ENCODE results near the gene PLEKHJ1.

PLEKHJ1 gene

GRCh38 chr19:2216361-2217225 lies 19.5 kb downstream of the PLEKHJ1 start:
- TF ChIP-seq CTCF (IDR thresholded peaks at IDR 0.05; ENCODE audit: low read depth, low read length), result no peak
- H3K4me3 ChIP-seq (replicated peaks in 1 of 2; ENCODE audit: low read depth in 2 of 2, low read length in 2 of 2), result no peak overlapping the region
- DNase-seq (ENCODE audit: low read depth in 2 of 2), result no peak

- no peak for TF ChIP-seq CTCF (IDR thresholded peaks at IDR 0.05; ENCODE audit: low read depth, low read length)
- no peak for DNase-seq (ENCODE audit: low read depth in 2 of 2)
- H3K4me3 ChIP-seq (replicated peaks in 1 of 2; ENCODE audit: low read depth in 2 of 2, low read length in 2 of 2), result no peak overlapping the region
Measured at GRCh38 chr19:2215281-2215751, 20.8 kb downstream of the PLEKHJ1 start.

DNA sequence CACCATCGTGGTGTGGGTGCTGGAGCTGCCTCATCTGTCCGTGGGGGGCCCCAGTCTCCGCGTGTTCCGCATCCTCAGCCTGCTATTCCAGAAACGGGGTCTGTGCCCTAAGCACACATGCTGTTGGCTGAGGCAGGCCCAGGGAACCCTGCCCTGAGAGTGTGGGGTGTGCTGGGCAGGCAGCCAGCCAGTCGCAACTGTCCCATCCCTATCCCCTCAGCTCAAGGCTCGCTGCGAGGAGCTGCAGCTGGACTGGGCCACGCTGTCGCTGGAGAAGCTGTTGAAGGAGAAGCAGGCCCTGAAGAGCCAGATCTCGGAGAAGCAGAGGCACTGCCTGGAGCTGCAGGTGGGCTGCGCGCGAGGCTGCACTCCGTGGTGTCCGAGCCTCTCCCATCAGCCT lies 21.9 kb downstream of the PLEKHJ1 start:
- DNase-seq (ENCODE audit: low read depth in 2 of 2), result no peak
- TF ChIP-seq CTCF (IDR thresholded peaks at IDR 0.05; ENCODE audit: low read depth, low read length), result no peak
- no peak overlapping the region for H3K4me3 ChIP-seq (replicated peaks in 1 of 2; ENCODE audit: low read depth in 2 of 2, low read length in 2 of 2)

DNA sequence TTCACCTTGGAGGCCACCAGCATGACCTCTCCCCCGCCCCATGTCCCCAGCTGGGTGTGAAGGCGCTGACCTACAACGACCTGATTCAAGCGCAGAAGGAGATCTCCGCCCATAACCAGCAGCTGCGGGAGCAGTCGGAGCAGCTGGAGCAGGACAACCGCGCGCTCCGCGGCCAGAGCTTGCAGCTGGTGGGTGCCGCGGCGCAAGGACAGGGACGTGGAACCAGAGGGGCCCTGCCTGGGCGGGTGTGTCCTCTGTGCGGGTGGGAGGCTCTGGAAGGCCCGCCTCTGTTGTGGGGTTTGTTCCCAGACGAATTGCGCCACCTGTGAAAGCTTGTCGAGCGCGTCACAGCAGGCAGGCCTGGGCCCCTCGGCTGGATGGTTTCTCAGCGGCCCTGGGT lies 22.3 kb downstream of the PLEKHJ1 start:
- no peak for DNase-seq (ENCODE audit: low read depth in 2 of 2)
- H3K4me3 ChIP-seq (replicated peaks in 1 of 2; ENCODE audit: low read depth in 2 of 2, low read length in 2 of 2), result no peak overlapping the region
- TF ChIP-seq CTCF (IDR thresholded peaks at IDR 0.05; ENCODE audit: low read depth, low read length), result no peak

GRCh38 chr19:2212861-2213711 lies 23.0 kb downstream of the PLEKHJ1 start:
- no peak for DNase-seq (ENCODE audit: low read depth in 2 of 2)
- TF ChIP-seq CTCF (IDR thresholded peaks at IDR 0.05; ENCODE audit: low read depth, low read length), result no peak
- no peak overlapping the region for H3K4me3 ChIP-seq (replicated peaks in 1 of 2; ENCODE audit: low read depth in 2 of 2, low read length in 2 of 2)

DNA sequence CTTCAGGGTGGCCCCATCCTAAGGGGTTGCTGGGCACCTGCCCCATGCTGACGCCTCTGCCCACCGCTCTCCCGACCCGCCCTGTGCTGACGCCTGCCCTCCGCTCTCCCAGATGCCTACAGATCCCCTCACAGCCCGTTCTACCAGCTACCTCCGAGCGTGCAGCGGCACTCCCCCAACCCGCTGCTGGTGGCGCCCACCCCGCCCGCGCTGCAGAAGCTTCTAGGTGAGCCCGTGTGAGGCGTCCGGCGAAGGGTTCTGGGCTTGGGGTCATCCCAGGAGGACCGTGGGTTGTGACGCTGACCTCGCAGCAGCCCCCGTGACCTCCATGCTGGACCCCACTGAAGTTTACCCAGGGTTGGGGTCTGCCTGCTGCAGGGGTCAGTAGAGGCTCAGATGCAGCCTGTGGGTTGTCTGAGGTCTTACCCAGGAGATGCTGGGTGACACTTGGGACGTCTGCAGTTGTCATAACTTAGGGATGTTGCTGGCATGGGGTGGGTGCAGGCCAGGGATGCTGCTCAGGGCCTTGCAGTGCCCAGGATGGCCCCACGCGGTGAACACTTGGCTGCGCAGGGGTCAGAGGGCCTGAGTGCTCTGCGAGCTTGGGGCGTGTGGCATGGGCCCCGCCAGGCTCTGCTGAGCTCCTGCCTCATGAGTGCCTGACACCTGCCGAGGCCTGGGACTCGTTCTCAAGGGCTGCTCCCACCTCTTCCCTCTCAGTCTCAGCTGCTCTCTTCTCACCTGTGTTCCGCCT lies 25.0 kb downstream of the PLEKHJ1 start:
- no peak for DNase-seq (ENCODE audit: low read depth in 2 of 2)
- no peak for TF ChIP-seq CTCF (IDR thresholded peaks at IDR 0.05; ENCODE audit: low read depth, low read length)
- H3K4me3 ChIP-seq (replicated peaks in 1 of 2; ENCODE audit: low read depth in 2 of 2, low read length in 2 of 2), result no peak overlapping the region
